Measurements from ENCODE around the gene PEBP1.

PEBP1 gene

GRCh38 chr12:118183155-118183554, 47.2 kb downstream of the PEBP1 start:
- DNase-seq (ENCODE audit: insufficient read length) (no peak), FAIRE-seq (no peak)
- no peak for TF ChIP-seq POLR2A (IDR thresholded peaks at IDR 0.05; ENCODE audit: low read depth, low read length)
- no peak for TF ChIP-seq TAF1 (IDR thresholded peaks at IDR 0.05; ENCODE audit: borderline replicate concordance, low read depth, low read length)
- TF ChIP-seq POLR2AphosphoS5 (IDR thresholded peaks at IDR 0.05; ENCODE audit: low read depth, low read length), result no peak

GRCh38 chr12:118183711-118184110, 47.8 kb downstream of the PEBP1 start:
- no peak for TF ChIP-seq TAF1 (IDR thresholded peaks at IDR 0.05; ENCODE audit: borderline replicate concordance, low read depth, low read length)
- TF ChIP-seq POLR2AphosphoS5 (IDR thresholded peaks at IDR 0.05; ENCODE audit: low read depth, low read length), result no peak
- TF ChIP-seq POLR2A (IDR thresholded peaks at IDR 0.05; ENCODE audit: low read depth, low read length), result no peak
- no peak for DNase-seq (ENCODE audit: insufficient read length)
- FAIRE-seq, result no peak

- DNase-seq (ENCODE audit: insufficient read length) (no peak), FAIRE-seq (peak; percentile 64)
These were observed 49.9 kb downstream of the PEBP1 start for GRCh38 chr12:118185602-118186397.

GRCh38 chr12:118187751-118188435, 52.0 kb downstream of the PEBP1 start:
- DNase-seq (ENCODE audit: insufficient read length) (no peak), FAIRE-seq (no peak)
- TF ChIP-seq POLR2AphosphoS5 (IDR thresholded peaks at IDR 0.05; ENCODE audit: low read depth, low read length) (no peak), POLR2A (IDR thresholded peaks at IDR 0.05; ENCODE audit: low read depth, low read length) (no peak), TAF1 (IDR thresholded peaks at IDR 0.05; ENCODE audit: borderline replicate concordance, low read depth, low read length) (no peak)

More at GRCh38 chr12:118185602-118186397, 49.9 kb downstream of the PEBP1 start:
- TF ChIP-seq POLR2AphosphoS5 (IDR thresholded peaks at IDR 0.05; ENCODE audit: low read depth, low read length) (no peak), TAF1 (IDR thresholded peaks at IDR 0.05; ENCODE audit: borderline replicate concordance, low read depth, low read length) (no peak), POLR2A (IDR thresholded peaks at IDR 0.05; ENCODE audit: low read depth, low read length) (no peak)

DNA sequence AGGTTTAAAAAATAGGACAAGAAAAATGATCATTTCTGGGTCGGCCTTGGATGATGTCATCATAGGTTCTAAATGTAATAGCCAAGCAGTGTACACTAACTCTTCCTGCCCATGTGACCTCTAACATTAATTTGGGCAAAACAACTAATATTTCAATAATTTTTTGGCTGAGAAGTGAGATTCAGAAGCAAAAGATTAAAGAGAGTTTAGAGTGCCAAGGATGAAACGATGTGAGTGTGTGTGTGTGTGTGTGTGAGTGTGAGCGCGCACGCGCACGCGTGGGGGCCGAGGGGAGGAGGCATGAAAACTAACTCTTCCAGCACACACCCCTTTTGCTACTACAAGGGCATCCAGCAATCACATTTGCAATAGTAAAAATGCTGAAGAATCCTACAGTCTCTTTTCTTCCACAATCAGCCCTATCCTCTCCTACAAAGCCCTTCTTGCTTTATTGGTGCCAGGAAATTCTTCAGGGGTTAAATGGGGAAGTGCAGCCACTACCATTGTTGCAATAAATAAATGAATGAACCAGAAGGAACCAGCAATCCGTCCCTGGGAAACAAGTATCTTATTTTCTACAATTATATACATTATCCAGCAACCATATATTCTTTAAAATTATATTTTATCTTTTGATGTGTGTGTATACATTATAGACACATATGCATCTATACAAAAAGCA, 52.9 kb downstream of the PEBP1 start:
- DNase-seq (ENCODE audit: insufficient read length) (no peak), FAIRE-seq (no peak)
- TF ChIP-seq POLR2A (IDR thresholded peaks at IDR 0.05; ENCODE audit: low read depth, low read length) (no peak), POLR2AphosphoS5 (IDR thresholded peaks at IDR 0.05; ENCODE audit: low read depth, low read length) (no peak), TAF1 (IDR thresholded peaks at IDR 0.05; ENCODE audit: borderline replicate concordance, low read depth, low read length) (no peak)

- no peak for TF ChIP-seq TAF1 (IDR thresholded peaks at IDR 0.05; ENCODE audit: borderline replicate concordance, low read depth, low read length)
- no peak for TF ChIP-seq POLR2A (IDR thresholded peaks at IDR 0.05; ENCODE audit: low read depth, low read length)
- TF ChIP-seq POLR2AphosphoS5 (IDR thresholded peaks at IDR 0.05; ENCODE audit: low read depth, low read length), result no peak
- FAIRE-seq, result no peak
- DNase-seq (ENCODE audit: insufficient read length), result no peak
These were observed 53.8 kb downstream of the PEBP1 start for GRCh38 chr12:118189741-118190191.

DNA sequence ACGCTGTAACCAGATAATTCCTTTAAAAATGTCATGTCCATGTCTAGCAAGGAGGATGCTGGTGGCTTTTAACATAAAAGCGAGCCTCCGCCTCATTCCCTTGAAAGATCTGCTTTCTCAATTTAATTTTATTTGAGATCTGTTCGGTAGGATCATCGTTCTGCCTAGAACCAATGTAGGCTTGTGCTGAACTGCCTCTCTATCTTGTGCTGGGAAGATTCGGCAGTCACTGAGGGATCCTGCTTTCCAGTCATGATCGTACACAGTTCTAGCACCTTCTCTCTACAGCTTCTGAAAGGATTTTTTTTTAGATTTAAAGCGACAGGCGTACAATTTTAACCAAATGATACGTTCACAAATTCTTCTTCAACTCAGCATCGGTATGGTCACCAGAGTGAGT, 54.3 kb downstream of the PEBP1 start:
- no peak for DNase-seq (ENCODE audit: insufficient read length)
- FAIRE-seq, result peak; percentile 9
- TF ChIP-seq TAF1 (IDR thresholded peaks at IDR 0.05; ENCODE audit: borderline replicate concordance, low read depth, low read length) (no peak), POLR2A (IDR thresholded peaks at IDR 0.05; ENCODE audit: low read depth, low read length) (no peak), POLR2AphosphoS5 (IDR thresholded peaks at IDR 0.05; ENCODE audit: low read depth, low read length) (no peak)

DNA sequence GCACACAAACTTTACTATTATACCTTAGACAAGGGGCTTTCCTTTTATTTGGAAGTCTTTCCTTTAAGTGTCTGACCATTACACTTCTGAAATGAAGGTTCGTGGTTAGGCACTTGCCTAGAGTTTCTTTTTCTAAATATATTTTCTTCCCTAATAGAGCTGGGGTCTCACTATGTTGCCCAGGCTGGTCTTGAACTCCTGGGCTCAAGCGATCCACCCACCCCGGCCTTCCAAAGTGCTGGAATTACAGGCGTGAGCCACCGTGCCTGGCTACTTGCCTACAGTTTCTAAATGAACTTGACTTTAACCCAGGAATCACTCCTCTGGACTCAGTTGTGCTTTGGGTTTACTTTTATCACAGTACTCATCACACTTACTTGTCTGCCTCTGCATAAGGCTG, 57.6 kb downstream of the PEBP1 start:
- no peak for DNase-seq (ENCODE audit: insufficient read length)
- TF ChIP-seq POLR2A (IDR thresholded peaks at IDR 0.05; ENCODE audit: low read depth, low read length) (no peak), TAF1 (IDR thresholded peaks at IDR 0.05; ENCODE audit: borderline replicate concordance, low read depth, low read length) (no peak), POLR2AphosphoS5 (IDR thresholded peaks at IDR 0.05; ENCODE audit: low read depth, low read length) (no peak)
- no peak for FAIRE-seq

DNA sequence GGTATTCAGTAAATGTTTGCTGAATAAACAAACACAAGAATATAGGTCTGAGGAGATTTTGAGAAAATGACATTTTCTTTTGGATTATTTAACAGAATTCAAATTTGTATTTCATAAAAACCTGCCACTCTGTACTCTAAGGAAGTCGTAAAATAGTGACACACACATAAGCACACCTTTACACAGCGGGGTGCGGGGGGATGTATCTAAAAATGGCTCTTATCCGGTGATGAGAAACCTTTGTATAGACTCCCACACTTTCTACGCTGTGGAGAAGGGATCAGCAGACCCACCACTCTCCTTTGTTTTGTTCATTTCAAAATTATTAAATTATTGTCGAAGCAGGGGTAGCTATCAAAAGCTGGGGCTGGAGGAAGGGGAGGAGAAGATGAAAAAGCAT, 58.0 kb downstream of the PEBP1 start:
- FAIRE-seq (no peak), DNase-seq (ENCODE audit: insufficient read length) (no peak)
- no peak for TF ChIP-seq TAF1 (IDR thresholded peaks at IDR 0.05; ENCODE audit: borderline replicate concordance, low read depth, low read length)
- no peak for TF ChIP-seq POLR2AphosphoS5 (IDR thresholded peaks at IDR 0.05; ENCODE audit: low read depth, low read length)
- TF ChIP-seq POLR2A (IDR thresholded peaks at IDR 0.05; ENCODE audit: low read depth, low read length), result no peak

Data from GM12892 (cell line).